ENCODE data around the gene FIBP.

- TF ChIP-seq GATA3 (IDR thresholded peaks at IDR 0.05; ENCODE audit: low read depth, low read length) (no peak), GATA2 (IDR thresholded peaks at IDR 0.05; ENCODE audit: low read depth, low read length) (no peak)
These were observed 30.8 kb downstream of the FIBP start for GRCh38 chr11:65857500-65857852.

All from SH-SY5Y (cell line).